GM18868 (cell line): ENCODE data around the gene BARX2.

Experiments
- ATAC-seq: cut with Tn5 transposase; IDR thresholded peaks from one replicate; pipeline ENCODE4 v1.9.1; 2021; ENCODE audit warnings: mild to moderate bottlenecking, moderate library complexity; ENCODE audit not compliant: unreplicated experiment

The BARX2 gene

DNA sequence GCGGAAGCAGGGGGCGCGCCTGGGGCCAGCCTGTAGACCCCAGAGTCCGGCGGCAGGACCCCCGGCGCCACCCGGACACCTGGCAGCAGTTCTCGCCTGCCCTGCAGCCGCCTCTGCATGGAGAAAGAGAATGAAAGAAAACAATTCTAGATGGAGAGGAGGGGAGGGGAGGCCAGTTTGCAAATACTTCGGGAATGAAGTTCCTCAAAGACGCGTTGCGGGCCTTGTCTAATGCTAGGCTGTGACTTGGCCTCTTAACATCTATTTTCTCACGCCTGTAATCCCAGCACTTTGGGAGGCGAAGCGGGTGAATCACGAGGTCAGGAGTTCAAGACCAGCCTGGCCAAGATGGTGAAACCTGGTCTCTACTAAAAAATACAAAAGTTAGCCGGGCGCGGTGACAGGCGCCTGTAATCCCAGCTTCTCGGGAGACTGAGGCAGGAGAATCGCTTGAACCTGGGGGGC is 2.1 kb upstream of the BARX2 start:
- ATAC-seq = no peak

DNA sequence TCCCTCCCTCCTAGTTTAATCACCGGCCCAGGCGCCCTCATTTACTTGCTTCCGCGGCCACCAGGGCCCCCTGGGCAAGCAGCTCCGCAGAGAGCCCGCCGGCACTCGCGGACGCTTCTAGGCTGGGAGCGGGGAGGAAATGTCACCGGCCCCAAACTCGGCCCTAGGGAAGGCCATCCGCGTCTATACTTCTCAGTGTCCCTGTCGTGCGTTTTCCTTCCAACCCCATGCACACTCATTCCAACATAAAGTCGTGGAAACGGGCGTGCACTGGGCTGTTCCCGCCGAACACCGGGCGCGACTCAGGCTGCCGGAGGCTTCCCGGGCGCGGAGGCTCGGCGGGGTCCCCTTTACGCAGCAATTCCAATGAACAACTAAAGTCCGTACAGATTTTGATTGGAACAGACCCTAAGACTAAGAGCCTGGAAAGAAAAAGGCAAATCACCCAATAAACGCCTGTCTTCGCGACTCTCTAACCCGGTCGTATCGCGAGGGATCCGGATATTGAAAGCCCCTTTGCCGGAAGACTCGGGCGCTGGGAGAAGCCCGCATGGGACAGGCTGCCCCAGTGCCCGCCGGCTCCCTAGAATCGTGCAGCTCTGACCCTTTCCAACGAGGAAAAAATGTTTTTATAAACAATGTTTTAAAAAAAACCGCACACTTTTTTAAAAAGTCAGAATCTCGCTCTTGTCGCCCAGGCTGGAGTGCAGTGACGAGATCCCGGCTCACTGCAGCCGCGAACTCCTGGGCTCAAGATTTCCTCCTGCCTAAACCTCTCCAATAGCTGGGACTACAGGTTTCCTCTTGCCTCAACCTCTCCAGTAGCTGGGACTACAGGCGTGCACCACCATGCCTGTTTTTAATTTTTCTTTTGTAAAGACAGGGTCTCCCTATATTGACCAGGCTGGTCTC is 1.3 kb upstream of the BARX2 start:
- no peak for ATAC-seq

GRCh38 chr11:129374993-129375750 is 476 bp upstream of the BARX2 start:
- no peak for ATAC-seq

DNA sequence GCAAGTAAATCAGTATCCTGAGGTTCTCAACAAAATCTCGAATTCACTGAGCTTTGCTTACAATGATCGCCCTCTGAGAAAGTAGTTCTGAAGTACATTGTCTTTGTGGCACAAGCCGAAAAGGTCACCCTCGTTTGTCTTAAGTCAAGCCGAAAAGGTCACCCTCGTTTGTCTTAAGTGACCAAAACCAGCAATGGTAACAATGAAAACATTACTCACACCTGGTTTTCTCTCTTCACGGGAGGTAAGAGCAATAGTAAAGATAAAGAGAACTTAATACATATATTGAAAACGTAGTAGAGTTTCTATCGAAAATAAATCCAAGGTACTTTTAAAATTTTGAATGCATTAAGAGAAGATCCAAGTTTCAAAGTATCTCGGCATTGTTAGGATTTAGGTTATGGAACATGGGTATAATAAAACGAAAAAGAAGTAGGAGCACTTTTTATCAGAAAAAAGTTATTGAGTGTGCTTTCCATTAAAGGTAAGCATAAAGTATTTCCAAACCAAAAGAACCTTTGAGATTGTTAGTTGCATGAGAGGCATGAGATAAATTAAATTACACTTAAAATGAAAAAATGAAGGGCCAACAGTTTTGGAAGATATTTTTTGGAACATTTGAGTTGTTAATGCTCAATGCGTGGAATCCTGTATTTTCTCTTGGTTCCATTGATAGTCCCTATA is 1.2 kb downstream of the BARX2 start:
- ATAC-seq = no peak

GRCh38 chr11:129377739-129378138 is 2.1 kb downstream of the BARX2 start:
- ATAC-seq = no peak

GRCh38 chr11:129380413-129380812 is 4.8 kb downstream of the BARX2 start:
- no peak for ATAC-seq

DNA sequence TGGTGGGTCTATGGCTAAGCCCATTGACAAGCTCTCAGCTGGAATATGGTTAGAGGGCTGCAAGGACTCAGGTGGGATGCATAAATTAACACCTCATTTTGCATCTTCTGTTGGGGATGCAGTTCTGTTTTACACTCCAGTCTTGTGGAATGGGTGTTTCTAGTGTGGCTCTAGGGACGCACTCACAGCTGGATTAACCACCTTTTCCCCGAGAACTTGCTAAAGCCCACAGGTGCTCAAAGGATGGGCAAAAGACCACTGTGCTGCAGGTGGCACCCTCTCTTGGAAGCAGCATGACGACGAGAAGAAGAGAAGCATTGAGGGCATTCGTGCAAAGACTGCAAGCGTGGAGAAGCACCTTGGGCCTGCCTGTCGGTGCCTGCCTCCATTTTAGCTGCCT is 6.9 kb downstream of the BARX2 start:
- ATAC-seq = no peak

DNA sequence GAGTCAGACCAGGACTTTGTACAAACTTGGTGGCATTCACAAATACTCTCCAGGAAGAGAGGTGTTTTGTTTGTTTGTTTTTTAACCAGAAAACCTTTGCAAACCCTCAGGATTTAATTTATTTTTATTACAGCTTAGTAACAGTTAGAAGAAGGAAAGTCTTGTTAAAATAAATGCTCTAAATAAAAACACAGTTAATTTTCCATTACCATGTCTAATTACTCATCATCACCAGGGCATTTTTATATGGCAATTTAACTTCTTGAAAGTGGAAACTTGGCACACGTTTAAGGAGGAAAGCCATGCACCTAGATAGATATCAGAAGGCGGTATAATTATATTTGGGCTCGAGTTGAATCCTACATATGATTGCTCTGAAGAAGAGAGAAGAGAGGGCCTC is 7.4 kb downstream of the BARX2 start:
- no peak for ATAC-seq

DNA sequence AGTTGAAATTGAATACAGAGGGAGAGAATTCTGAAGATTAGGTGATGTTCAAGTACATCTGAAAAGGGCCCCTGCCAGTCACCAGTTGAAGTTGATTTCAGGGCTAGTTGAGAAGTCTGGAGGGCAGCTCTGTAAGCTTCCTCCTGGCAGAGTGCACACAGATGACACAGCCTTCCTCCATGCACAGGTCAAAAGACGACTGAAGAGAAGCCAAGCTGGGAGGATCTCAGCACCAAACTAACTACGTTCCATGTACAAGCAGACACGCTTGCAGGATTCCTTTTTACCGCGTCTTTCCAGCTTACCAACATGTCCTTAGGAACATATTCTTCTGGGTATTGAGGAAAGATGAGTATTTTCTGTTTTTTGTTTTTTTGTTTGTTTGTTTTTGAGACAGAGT is 7.9 kb downstream of the BARX2 start:
- no peak for ATAC-seq

GRCh38 chr11:129384415-129384814 is 8.8 kb downstream of the BARX2 start:
- no peak for ATAC-seq

DNA sequence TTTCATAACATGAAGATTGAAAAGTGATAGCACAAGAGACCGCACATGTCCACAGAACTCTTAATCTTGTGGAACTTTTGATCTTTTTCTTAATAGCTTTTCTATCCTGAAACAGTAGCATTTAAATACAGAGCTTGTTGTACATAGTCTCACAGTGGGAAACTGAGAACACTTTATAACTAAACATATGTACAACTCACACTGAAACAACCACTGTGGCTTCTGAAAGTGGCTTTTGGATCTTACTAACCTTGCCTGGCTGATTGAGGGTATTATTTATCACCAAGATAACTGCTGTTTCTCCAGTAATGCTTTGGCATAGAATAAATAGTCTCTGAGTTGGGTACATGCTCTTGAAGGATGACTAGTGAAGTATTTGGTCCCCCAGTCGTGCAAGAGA is 10.2 kb downstream of the BARX2 start:
- no peak for ATAC-seq

GRCh38 chr11:129386795-129387397 is 11.2 kb downstream of the BARX2 start:
- ATAC-seq = no peak

GRCh38 chr11:129387434-129387833 is 11.8 kb downstream of the BARX2 start:
- no peak for ATAC-seq

DNA sequence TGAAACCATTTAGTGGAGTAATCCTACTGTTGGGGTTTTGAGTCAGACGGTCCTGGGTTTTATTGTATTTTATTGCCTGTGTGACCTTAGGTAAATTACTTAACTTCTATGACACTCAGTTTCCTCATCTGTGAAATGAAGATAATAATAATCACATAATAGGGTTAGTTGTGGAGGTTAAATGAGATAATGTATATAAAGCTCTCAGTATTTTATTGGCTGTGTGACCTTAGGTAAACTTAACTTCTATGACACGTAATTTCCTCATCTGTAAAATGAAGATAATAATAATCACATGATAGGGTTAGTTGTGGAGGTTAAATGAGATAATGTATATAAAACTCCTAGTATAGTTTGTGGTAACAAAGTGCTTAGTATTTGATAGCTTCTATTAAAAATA is 13.2 kb downstream of the BARX2 start:
- ATAC-seq = no peak

- no peak for ATAC-seq
Observed at GRCh38 chr11:129390303-129390821, 14.7 kb downstream of the BARX2 start.

DNA sequence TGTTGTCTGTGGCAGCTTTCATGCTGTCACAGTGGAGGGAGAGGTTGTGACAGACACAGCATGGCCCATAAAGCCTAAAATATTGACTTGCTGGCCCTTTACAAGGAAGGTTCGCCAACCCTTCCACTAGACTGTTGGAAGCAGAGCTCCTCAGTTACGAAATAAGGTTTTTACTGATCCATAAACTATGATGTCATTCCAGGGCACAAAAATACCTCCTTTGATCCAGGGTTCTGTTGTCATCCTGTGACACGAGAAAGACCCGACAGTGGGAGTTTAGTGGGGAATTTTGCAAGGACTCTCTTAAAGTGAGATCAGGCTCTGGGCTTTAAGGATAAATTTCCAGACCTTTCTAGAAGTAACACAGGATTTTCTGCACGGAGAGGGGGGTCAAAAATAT is 15.7 kb downstream of the BARX2 start:
- ATAC-seq = no peak

DNA sequence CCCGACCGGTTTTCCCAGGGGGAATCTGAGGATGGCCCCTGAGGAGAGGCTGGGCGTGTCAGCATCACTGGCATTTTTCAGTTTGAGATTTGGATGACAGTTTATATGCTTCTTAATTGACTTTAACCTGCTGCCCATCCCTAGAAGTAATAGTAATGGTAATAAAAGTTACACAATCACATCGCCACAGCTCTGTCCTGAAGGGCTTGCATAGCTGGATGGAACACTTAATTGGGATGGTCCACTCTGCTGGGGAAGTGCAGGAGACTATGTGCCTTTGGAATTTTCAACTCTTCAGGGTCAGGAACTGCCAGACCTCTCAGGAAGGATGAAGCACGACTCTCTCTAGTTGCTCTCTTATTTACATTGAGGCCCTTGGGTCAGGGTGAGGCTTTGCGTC is 16.2 kb downstream of the BARX2 start:
- no peak for ATAC-seq

- no peak for ATAC-seq
Observed at GRCh38 chr11:129392995-129393394, 17.3 kb downstream of the BARX2 start.

DNA sequence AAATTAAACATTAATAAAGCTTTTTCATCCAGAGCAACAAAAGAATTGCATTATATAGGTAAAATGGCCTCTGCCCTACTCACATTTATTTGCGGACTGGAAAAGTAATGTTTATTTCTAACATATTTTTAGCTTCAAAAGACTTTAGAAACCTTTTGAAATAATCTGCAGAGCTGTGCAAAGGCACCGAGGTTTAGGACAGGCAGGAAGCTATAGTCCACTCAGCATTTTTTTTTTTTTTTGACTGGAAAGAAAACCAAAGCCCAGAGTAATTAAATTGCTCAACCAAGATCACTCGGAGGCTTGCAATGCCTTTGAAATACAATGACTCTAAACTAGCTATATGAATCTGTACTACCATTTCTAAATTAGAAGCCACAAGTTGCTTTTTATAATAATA is 19.1 kb downstream of the BARX2 start:
- no peak for ATAC-seq

- no peak for ATAC-seq
Observed at GRCh38 chr11:129395432-129395831, 19.8 kb downstream of the BARX2 start.

DNA sequence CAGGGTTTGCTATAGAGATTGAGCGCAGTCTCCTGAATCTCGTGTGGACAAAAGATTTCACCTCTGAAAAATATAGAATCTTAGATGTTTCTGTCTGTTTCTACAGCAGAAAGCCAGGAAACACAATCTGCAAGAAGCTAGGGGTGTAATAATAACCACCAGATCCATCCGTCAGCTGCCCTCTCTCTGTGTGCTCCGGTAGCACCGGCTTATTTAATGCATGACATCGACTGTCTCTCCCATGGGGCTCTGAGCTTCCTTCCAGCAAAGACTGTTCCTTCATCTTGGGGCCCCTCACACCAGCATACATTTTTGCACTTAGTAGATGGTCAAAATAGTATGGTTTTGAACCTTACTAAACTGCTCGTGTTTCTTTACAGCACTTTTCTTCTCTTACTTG is 20.2 kb downstream of the BARX2 start:
- no peak for ATAC-seq
